T-helper 2 cell (primary cell): Measurements from ENCODE around the gene MPP3.
"Not testable (repeated sequence)": the region's sequence is repeated elsewhere in the genome, so short reads cannot be mapped to it uniquely, and the experiment has no call there.

Experiments
- DNase-seq, 5 experiments: peaks; one replicate each; pipeline versions ENCODE4 v3.0.0 to v3.0.0-alpha.2; 2012 to 2022

The MPP3 gene

DNA sequence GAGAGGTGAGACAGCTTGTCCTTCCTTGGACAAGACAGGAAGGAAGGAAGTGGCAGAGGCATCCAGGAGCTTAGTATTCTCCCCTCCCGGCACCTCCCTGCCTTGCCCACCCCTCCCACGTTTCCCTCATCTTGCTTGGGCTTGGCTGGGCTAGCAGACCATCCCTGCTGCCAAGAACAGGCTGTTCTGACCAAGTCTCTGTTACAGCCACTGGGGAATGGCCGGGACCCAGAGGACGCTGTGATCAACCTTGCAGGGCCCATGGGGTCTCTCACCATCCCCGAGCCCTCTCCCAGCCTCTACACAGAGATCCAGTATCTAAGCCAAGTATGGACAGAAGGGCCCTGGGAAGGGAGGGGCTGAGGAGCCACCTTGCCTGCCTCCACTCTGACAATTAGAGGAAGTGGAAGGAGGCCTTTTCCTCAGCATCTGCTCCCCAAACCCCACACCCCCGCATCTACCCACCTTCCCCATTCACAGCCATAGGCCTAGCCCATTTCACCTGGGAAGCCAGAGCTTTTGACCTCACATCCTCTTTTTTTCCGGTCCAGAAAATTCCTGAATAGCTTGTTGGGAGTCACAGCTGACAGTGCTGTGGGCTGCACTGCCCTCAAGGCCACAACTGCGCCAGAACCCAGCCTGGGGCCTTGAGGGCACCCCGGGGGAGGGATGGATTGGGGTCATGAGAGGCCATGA is 28.1 kb upstream of the MPP3 start:
- DNase-seq: no peak

DNA sequence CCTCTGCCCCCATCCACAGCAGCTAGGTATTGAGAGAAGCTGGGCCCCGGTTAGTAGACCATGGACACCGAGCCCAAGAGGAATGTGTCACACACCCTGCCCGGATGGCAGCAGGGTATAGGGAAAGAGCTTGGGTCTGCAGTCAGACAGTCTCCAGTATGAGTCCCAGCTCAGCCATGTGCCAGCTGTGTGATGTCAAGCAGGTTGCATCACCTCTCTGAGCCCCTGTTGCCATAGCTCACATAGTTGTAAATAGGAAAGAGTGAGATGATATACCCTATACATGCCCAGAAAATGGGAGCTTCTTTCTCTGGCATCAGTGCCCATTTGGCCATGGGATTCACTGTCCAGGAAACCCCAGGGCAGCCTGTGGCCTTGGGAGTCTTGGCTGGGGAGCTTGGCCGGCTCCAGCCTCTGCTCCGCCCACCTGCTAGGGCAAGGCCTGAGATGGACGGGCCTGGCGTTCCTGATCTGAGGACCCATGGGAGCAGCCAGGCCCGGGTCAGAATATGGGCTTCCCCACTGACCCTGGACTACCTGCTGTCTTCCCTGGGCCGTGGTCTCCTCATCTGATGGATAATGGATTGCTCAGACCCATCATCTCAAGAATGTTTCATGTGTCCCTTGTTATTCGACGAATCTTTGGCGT is 27.3 kb upstream of the MPP3 start:
- no peak for DNase-seq

DNA sequence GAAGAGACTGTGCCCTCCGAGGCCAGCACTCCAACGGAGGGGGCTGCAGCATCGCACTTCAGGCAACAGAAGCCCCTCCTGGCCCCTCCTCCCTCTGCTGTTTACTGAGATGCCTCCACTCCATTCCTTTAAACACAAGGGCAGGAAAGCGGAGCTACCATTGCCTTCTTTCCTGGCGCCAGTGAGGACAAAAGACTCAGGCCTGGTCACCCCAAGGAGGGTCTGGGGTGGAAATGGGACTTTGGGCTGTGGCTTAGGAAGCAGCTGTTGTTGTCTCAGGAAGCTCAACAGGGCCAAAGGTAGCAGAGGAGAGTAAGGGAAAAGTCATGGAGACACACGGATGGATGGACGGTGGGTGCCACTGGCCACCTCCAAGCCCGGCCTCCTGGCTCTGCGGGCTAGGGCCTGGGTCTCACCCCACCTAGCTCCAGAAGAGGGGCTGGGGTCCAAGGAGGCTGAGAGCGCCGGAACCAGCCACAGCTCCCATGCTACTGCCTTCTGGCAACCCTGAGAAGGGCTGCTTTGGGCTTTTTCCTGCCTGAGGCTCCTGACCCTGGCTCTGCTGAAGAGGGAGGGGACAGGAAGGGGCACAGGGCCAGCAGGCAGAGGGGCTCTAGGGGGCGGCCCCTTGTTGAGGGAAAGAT is 25.1 kb upstream of the MPP3 start:
- no peak for DNase-seq

DNA sequence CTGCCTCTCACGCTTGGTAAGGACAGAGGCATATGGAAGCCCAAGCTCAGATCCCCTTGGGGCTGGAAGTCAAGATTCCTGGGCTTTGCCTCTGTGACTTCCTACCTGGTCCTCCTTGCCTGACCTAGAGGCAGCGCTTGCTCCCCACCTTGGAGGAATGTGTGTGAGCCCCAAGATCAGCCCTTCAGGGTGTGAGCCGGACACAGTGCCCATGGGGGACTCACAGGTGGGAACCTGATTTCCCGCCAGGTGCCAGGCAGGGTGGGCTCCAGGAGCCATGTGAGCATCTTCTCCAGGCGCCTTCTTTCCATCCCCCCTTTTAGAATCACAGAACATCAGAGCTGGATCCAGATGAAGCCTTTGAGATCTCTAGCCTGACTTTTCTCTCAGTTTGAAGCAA is 24.2 kb upstream of the MPP3 start:
- DNase-seq: no peak

DNA sequence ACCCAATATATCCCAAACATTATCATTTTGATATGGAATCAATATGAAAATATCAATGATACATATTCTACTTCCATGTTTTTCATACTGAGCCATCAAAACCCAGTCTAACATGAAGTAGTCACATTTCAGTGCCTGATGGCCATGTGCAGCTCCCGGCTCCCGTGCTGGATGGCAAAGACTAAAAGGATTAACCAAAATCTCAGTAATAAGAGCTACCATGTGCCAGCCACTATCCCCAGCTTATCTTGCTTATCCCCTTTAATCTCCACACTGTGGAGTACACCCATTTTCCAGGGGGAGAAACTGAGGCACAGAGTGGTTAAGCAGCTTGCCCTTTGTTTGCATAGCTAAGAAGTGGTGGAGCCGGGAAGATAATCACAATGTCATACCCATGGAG is 23.2 kb upstream of the MPP3 start:
- DNase-seq: no peak

DNA sequence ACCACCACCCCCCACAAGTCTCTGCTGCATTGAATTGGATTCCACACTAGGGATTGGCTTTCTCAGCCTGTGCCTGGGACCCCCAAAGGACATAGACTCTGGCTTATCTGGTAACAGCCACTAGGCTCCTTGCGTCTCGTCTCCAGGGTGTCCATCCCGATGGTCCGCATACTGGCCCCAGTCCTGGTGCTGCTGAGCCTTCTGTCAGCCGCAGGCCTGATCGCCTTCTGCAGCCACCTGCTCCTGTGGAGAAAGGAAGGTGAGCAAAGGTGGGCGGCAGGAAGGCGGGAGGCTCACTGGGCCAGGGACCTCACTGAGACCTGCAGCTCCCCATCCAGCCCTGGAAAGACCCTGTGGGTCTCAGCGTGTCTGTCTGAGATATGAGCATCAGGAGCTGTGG is 22.1 kb upstream of the MPP3 start:
- no peak for DNase-seq

DNA sequence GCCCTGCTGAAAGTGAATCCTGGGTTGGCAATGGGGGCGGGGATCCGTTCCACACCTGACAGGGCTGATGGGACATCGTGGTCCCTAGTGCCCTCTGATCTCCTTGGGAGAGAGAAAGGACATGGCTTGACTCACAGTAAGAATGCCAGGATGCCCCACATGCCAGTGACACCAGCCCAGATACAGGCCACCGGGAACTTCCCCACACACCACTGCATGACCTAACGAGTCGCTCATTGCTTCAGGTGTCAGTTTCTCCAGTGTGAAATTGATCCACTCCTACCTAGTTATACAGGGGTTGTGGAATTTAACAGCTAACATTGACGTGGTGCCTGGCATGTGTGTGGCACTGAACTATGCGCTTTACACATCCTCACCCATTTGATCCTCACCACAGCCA is 21.6 kb upstream of the MPP3 start:
- DNase-seq: no peak

DNA sequence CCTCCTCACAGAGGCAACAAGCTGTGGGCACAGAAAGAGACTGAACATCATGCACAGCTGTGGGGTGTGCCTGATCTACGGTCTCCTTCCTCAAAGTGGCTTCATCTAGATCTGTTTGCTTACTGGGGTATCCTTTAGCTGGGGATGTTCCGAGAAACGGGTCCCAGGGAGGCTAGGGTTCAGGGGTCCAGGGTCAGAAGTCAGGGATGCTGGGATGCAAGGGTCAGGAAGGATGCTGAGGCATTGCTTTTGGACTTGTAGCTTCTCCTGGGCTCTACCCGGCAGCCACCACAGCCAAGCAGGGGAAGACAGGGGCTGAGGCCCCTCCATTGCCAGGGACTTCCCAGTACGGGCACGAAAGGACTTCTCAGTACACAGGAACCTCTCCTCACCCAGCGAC is 20.6 kb upstream of the MPP3 start:
- DNase-seq: no peak

DNA sequence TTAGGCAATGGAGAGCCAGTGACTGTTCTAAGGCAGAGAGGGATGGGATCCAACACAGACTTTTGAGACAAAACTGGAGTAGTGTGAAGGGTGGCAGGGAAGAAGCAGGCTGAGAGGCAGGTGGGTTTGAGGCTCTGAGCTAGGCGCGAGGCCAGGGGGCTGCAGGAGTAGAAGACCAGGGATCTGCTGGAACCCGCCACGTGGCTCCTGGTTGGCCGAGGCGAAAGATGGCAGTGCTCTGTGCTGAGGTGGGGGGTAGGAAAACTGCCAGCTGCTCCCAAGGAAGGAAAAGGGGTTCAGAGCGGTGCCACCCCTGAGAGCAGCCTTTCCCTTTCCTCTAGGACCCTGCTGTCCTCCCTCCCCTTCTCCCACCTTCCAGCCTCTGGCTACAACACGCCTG is 19.6 kb upstream of the MPP3 start:
- no peak for DNase-seq

DNA sequence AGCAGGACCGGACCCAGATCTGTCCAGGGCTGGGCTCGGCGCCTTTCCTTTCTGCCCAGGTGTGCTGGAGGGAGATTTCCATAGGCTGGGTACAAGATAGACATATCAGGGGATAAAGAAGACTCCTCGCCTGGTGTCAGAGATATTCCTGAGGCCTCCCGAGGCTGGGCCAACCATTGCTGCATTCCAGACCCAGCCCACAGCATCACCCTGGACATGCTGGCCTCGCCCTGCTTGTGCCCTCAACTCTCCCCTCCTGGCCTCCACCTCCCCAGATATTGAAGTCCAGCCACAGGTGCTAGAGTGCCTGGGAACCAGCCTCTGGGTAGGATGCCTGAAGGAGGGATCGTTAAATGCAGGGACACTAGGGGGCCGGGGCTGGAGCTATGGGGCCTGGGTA is 16.2 kb upstream of the MPP3 start:
- no peak for DNase-seq

DNA sequence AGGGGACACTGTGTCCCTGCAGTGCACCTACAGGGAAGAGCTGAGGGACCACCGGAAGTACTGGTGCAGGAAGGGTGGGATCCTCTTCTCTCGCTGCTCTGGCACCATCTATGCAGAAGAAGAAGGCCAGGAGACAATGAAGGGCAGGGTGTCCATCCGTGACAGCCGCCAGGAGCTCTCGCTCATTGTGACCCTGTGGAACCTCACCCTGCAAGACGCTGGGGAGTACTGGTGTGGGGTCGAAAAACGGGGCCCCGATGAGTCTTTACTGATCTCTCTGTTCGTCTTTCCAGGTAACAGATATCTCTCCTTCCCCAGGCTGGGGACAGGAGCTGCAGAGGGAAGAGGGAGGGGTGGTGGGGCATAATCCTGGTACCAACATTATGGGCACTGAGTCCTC is 15.7 kb upstream of the MPP3 start:
- DNase-seq: no peak

DNA sequence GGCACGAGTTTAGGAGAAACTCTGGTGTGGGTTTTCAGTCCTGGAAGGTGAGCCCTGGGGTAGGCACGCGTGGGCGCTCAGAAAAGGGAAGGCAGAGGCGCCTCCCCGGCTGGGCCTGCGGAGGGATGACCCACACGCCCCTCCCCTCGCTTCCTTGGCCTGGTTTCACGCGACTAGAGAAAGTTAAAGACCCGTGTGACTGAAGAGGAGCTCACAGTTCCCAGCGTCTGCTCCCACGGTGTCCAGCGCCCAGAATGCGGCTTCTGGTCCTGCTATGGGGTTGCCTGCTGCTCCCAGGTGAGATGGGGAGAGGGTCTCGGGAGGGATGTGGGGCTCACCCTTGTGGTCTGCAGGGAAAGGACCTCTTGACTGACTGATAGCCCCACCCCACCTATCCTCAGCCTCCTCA is 14.0 kb upstream of the MPP3 start, which contains the start of gene CD300LG:
Gene CD300LG (plus strand): TSS at position 214 of the 409 bp plus-strand sequence. CDS start 41 bp downstream, at position 255.
- DNase-seq: no peak

DNA sequence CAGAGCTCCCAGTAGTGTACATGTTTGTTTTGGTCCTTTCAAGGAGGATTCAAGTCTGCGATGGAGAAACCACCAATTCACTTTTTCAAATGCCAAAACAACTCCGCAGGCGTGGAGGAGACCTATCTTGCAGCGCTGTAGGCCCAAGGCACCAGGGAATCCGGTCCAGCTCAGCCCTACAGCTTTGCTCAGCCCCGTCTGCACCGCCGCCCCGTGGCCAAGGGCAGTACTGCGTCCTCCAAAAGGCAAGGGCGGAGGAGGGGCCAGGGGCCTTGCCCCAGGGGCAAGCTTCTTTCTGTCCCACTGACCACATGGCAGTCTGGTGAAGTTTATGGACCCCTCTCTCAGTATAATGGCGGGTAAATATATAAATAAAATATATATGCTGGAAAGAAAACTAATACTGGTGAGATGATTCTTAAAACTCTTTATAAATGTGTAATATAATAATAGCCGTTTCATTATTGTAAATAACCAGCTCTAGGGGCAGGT is 13.3 kb upstream of the MPP3 start:
- peak; percentile 28 to 74 (median 54) for DNase-seq

DNA sequence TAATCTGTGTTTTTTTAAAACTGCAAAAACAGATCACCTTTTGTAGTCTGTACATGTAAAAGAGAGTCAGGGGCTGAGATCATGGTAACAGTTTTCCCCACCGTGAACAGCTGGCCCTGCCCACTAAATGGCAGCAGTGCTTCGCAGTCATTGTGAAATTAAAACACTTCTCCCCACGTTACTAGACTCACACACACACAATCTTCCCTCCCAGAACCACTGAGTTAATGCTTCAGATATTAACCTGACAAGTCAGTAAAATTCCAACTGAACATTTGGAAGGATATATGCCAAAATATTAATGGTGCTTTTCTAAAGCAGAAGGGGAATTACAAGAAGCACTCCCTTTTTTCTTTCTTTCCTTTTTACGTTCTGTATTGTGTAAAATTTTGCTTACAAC is 12.8 kb upstream of the MPP3 start:
- no peak for DNase-seq

DNA sequence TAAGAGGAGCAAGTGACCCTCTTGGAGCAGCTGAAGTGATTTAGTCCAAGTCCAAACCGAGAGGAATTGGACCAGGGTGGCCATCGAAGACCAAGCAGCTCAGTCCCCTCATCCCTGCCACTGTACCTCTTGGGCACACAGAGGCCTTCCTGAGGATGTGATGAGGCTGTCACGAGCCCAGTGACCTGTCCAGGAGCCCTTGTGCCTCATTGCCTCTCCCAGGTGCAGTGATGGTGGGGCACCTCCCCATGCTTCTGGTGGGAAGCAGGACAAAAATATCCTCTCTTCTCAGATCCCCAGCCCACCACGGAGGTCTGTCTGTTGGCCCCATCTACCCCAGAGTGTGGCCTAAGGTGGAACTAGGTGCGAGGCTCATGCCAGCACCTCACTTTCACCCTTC is 11.3 kb upstream of the MPP3 start:
- no peak for DNase-seq

DNA sequence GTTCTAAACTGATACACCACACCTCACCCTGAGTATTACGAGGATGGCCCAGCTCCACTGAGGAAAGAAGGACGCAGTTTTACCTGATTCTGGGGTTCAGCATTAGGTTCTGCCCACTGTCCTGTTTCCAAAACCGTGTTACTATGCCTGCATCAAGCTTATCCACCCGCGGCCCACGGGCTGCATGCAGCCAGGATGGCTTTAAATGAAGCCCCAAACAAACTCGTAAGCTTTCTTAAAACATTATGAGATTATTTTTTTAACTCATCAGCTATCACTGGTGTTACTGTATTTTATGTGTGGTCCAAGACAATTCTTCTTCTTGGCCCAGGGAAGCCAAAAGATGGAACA is 10.0 kb upstream of the MPP3 start:
- no peak for DNase-seq

DNA sequence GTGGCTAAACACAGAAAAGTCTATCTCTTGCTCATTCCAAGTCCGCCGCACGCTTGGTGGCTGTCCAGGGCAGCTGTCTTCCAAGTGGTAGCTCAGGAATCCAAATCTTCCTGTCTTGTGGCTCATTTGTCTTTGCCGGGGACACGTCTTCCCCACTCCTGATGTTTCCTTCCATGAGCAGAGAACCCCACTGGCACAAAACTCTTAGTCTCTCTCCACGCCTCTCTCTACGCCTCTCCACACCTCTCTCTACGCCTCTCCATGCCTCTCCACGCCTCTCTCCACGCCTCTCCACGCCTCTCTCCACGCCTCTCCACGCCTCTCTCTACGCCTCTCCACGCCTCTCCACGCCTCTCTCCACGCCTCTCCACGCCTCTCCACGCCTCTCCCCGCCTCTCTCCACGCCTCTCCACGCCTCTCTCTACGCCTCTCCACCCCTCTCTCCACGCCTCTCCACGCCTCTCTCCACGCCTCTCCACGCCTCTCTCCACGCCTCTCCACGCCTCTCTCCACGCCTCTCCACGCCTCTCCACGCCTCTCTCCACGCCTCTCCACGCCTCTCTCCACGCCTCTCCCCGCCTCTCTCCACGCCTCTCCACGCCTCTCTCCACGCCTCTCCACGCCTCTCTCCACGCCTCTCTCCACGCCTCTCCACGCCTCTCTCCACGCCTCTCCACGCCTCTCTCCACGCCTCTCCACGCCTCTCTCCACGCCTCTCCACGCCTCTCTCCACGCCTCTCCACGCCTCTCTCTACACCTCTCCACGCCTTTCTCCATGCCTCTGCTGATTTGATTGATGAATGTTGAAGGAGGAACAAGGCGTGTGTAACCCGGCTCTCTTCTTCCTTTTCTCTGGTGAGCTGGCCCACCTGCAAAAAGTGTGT is 9.4 kb upstream of the MPP3 start:
- DNase-seq: not testable (repeated sequence)

DNA sequence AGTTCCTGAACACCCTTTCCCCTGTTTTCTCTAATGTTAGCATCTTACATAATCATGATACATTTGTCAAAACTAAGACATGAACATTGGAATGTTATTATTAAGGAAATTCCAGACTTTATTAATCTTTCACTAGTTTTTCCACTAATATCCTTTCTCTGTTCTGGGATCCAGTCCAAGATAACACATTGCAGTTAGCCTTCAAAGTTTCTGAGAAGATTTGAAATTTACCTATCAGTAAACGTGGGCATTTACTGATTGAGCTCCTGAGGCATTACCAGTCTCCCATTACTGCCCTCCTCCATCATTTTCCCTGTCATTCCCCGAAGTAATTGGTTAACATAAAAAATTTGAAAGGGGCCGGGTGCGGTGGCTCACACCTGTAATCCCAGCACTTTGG is 8.3 kb upstream of the MPP3 start:
- no peak for DNase-seq

DNA sequence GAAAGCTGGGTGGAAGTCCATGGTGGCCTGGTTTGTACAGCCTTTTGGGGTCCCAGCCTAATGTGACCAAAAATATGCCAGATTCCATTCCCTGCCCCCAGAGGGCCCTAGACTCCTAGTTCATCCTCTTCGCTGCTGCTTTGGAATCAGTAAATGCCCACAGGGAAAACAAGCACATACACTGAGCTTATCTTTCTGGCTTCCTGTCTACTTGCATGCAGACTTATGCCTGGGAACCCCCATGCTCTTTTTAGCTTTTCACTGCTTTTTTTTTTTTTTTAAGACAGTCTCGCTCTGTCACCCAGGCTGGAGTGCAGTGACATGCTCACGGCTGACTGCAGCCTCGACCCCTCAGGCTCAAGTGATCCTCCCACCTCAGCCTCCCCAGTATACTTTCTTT is 7.9 kb upstream of the MPP3 start:
- DNase-seq: no peak

DNA sequence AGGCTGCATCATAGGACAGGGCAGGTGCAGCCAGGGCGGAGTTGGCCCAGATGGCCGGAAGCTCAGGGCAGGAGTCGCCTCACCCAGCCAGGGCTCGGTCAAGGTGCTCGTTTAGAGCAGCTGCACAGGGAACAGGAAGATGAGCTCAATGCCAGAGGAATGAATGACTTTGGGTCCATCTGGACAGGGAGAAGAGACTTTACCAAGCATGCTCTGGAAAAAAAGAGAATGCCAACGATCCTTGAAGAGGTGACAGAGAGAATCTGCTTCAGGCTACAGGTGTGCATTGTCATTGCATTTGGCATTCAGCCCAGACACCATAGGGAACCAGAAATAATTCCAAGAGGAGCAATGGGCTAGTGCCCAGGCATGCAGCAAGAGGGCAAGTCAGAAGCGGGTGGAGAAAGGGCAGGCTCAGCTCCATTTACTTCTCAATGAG is 6.7 kb upstream of the MPP3 start:
- no peak for DNase-seq

DNA sequence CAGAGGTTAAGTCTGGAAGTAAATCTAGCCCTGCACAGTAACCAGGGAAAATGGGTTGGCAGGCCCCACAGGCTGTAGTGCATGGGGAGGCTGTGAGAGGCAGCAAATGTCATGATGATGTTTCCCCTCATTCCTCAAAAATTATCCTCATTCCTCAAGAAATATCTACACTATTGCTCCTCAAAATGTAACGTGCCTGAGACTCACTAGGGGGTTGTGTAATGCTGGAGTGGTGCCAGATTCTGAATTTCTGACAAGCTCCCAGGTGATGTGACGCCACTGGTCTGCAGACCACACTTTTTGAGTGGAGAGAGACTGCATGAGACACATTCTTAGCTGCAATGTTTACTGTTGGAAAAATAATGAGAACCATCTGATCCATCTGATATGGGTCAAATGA is 1.2 kb upstream of the MPP3 start:
- DNase-seq: no peak

DNA sequence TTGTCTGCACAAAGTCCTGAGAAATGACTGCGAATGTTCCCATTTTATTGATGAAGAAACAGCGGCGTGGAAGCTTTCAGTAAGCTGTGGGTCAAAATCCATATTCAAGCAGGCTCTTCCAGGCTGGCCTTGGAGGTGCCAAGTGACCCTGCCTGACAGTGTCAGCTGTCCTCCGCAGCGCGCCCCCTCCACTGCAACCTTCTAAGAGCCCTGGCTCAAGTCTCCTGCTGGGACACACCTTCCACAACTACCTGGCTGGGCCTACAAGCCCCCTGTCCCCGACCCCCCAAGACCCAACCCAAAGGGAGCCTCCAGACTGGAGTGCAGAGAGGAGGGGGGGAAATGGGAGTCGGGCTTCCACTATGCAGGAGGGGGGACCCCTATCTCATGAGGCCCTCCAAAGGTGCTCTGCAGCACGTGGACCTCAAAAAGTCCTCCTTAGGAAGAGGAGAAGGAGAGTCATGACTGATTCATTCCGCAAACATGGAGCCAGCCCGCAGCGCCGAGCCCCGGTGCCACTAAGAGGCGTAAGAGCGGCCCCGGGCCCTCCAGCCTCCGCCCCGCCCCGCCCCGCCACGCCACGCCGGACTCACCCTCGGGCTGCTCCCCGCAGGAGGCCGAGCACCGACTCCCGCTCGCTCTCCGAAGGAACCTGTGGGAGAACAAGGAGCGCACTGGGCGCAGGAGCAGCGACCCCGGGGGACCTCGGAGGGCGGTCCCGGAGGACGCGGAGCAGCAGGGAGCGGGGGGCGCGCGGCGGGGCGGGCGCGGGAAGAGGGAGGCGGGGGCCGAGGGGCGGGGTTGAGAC is 574 bp downstream of the MPP3 start:
- DNase-seq: no peak
